ENCODE measurements around the gene EML6. TPM values are rescaled to one million over a fixed set of nuclear protein-coding genes. Genes with fewer than 3 reads are reported as not detected.

The EML6 gene
- 1 to 10 TPM; 1.4 to 2.1 TPM for total RNA-seq
- polyA plus RNA-seq (2013, experiment 1 of 2): 0.68 TPM
- 0.70 TPM for polyA plus RNA-seq (2013, experiment 2 of 2)
- long read RNA-seq, experiment 1: 0 reads
- long read RNA-seq, experiment 2: 0 reads
- long read RNA-seq, experiment 3, partial matches to known transcripts: 2 of 4 reads
- long read RNA-seq, experiment 3, other reads (novel, unspliced or antisense): 2 of 4 reads
- long read RNA-seq, experiment 4: 0 reads

- H3K27ac ChIP-seq (ENCODE audit: low read depth, low read length): no peak within 1 kb of the TSS
- H3K9ac ChIP-seq (ENCODE audit: extremely low read depth, low read length, poor library complexity, severe bottlenecking): peak within 1 kb of the TSS; percentile 51
- Mint-ChIP-seq H3K27me3 (ENCODE audit: insufficient read depth) (peaks cover 78% of the 10 kb centered on the region), H3K27ac (peak within 1 kb of the TSS; percentile 86), H3K36me3 (ENCODE audit: low read depth) (no peaks in the 10 kb centered on the region), H3K4me3 (peak within 1 kb of the TSS; percentile 81), H3K9me3 (no peaks in the 10 kb centered on the region), H3K4me1 (peaks cover 10% of the 10 kb centered on the region)
- TF ChIP-seq CTCF (conservative IDR thresholded peaks at IDR 0.05): peak; percentile 53
- no peaks in the 10 kb centered on the region for H3K36me3 ChIP-seq (ENCODE audit: control insufficient read depth, insufficient read depth, low read length)
- H3K27me3 ChIP-seq (ENCODE audit: control insufficient read depth, insufficient read depth, low read length, poor library complexity, severe bottlenecking): peaks cover 89% of the 10 kb centered on the region
- WGBS, 2 experiments (ENCODE audit: insufficient coverage in 1 of 2, insufficient read length in 1 of 2): 0 to 1% methylated on average over 36 to 90 of the region's 90 CpGs
- peak within 1 kb of the TSS; percentile 94 for H3K4me3 ChIP-seq (ENCODE audit: low read length)
- H3K4me1 ChIP-seq (ENCODE audit: control insufficient read depth, insufficient read depth, low read length): no peaks in the 10 kb centered on the region
- H3K9me3 ChIP-seq (ENCODE audit: control insufficient read depth, low read length): no peaks in the 10 kb centered on the region
- peak; percentile 99 for DNase-seq
These were observed at the start of gene EML6 for GRCh38 chr2:54723131-54723995. TSS of gene EML6 (plus strand) at chr2:54723662. CDS start at chr2:54725062, 1,400 bp downstream.

GRCh38 chr2:54675281-54675680 is 48.2 kb upstream of the EML6 start:
- Histone ChIP-seq H3K36me3 (ENCODE audit: control insufficient read depth, insufficient read depth, low read length) (peaks cover 21% of the 10 kb centered on the region), H3K9me3 (ENCODE audit: control insufficient read depth, low read length) (no peaks in the 10 kb centered on the region), H3K27ac (ENCODE audit: low read depth, low read length) (no peak overlapping the region), H3K4me3 (ENCODE audit: low read length) (no peak overlapping the region), H3K4me1 (ENCODE audit: control insufficient read depth, insufficient read depth, low read length) (no peaks in the 10 kb centered on the region), H3K27me3 (ENCODE audit: control insufficient read depth, insufficient read depth, low read length, poor library complexity, severe bottlenecking) (no peaks in the 10 kb centered on the region), H3K9ac (ENCODE audit: extremely low read depth, low read length, poor library complexity, severe bottlenecking) (no peak overlapping the region)
- H3K27me3 Mint-ChIP-seq (ENCODE audit: insufficient read depth): no peaks in the 10 kb centered on the region
- H3K4me3 Mint-ChIP-seq: no peak overlapping the region
- H3K9me3 Mint-ChIP-seq: no peaks in the 10 kb centered on the region
- H3K4me1 Mint-ChIP-seq: peaks cover 3% of the 10 kb centered on the region
- no peak for TF ChIP-seq CTCF (conservative IDR thresholded peaks at IDR 0.05)
- peaks cover 11% of the 10 kb centered on the region for H3K36me3 Mint-ChIP-seq (ENCODE audit: low read depth)
- 91 to 93% methylated on average over 3 to 8 of the region's 8 CpGs for WGBS, 2 experiments (ENCODE audit: insufficient coverage in 1 of 2, insufficient read length in 1 of 2)
- no peak for DNase-seq
- H3K27ac Mint-ChIP-seq: no peak overlapping the region

GRCh38 chr2:54675738-54676137 is 47.7 kb upstream of the EML6 start:
- Mint-ChIP-seq H3K4me1 (peaks cover 3% of the 10 kb centered on the region), H3K36me3 (ENCODE audit: low read depth) (peaks cover 6% of the 10 kb centered on the region)

More at GRCh38 chr2:54675738-54676137, 47.7 kb upstream of the EML6 start:
- H3K27me3 Mint-ChIP-seq (ENCODE audit: insufficient read depth): no peaks in the 10 kb centered on the region
- no peaks in the 10 kb centered on the region for H3K9me3 Mint-ChIP-seq
- Histone ChIP-seq H3K36me3 (ENCODE audit: control insufficient read depth, insufficient read depth, low read length) (peaks cover 16% of the 10 kb centered on the region), H3K9me3 (ENCODE audit: control insufficient read depth, low read length) (no peaks in the 10 kb centered on the region), H3K27ac (ENCODE audit: low read depth, low read length) (no peak overlapping the region), H3K9ac (ENCODE audit: extremely low read depth, low read length, poor library complexity, severe bottlenecking) (no peak overlapping the region), H3K27me3 (ENCODE audit: control insufficient read depth, insufficient read depth, low read length, poor library complexity, severe bottlenecking) (no peaks in the 10 kb centered on the region), H3K4me3 (ENCODE audit: low read length) (no peak overlapping the region), H3K4me1 (ENCODE audit: control insufficient read depth, insufficient read depth, low read length) (no peaks in the 10 kb centered on the region)
- no peak for DNase-seq
- no peak overlapping the region for H3K27ac Mint-ChIP-seq
- TF ChIP-seq CTCF (conservative IDR thresholded peaks at IDR 0.05): no peak
- no peak overlapping the region for H3K4me3 Mint-ChIP-seq
- 90% methylated on average over 5 to 11 of the region's 11 CpGs for WGBS, 2 experiments (ENCODE audit: insufficient coverage in 1 of 2, insufficient read length in 1 of 2)

All from endodermal cell (in vitro differentiated cells).